ENCODE results near the gene SYCN. TPM values are rescaled to one million over a fixed set of nuclear protein-coding genes. Genes with fewer than 3 reads are reported as not detected.

The SYCN gene
- polyA plus RNA-seq, 1 donor, result not detected

- no peak for DNase-seq
These were observed 9.1 kb downstream of the SYCN start for GRCh38 chr19:39194832-39195542.

GRCh38 chr19:39193803-39194202, 10.3 kb downstream of the SYCN start:
- DNase-seq, result no peak

GRCh38 chr19:39192846-39193245, 11.2 kb downstream of the SYCN start:
- DNase-seq, result no peak

GRCh38 chr19:39190768-39191167, 13.3 kb downstream of the SYCN start:
- DNase-seq, result no peak

- DNase-seq, result no peak
These were observed 15.1 kb downstream of the SYCN start for GRCh38 chr19:39188960-39189359.

GRCh38 chr19:39187552-39187943, 16.5 kb downstream of the SYCN start:
- DNase-seq, result no peak

- no peak for DNase-seq
These were observed 17.7 kb downstream of the SYCN start for GRCh38 chr19:39186391-39186790.

GRCh38 chr19:39183104-39183503, 21.0 kb downstream of the SYCN start:
- no peak for DNase-seq

GRCh38 chr19:39182174-39182505, 21.9 kb downstream of the SYCN start:
- DNase-seq, result no peak

- no peak for DNase-seq
These were observed 22.4 kb downstream of the SYCN start for GRCh38 chr19:39181500-39182173.

GRCh38 chr19:39180749-39181148, 23.3 kb downstream of the SYCN start:
- no peak for DNase-seq

GRCh38 chr19:39179754-39180153, 24.3 kb downstream of the SYCN start:
- DNase-seq, result no peak

- DNase-seq, result no peak
These were observed 25.6 kb downstream of the SYCN start for GRCh38 chr19:39178296-39179006.

- DNase-seq, result no peak
These were observed 26.3 kb downstream of the SYCN start for GRCh38 chr19:39177736-39178135.

GRCh38 chr19:39177110-39177699, 26.9 kb downstream of the SYCN start:
- DNase-seq, result no peak

- no peak for DNase-seq
These were observed 28.5 kb downstream of the SYCN start for GRCh38 chr19:39175564-39175963.

GRCh38 chr19:39174558-39175544, 29.2 kb downstream of the SYCN start:
- DNase-seq, result no peak

GRCh38 chr19:39174142-39174541, 29.9 kb downstream of the SYCN start:
- no peak for DNase-seq

GRCh38 chr19:39173502-39173991, 30.5 kb downstream of the SYCN start:
- DNase-seq, result no peak

- no peak for DNase-seq
These were observed 31.2 kb downstream of the SYCN start for GRCh38 chr19:39172700-39173501.
